SH-SY5Y (cell line): ENCODE results near the gene NDUFS7.

Experiments
- GATA2 ChIP-seq: IDR thresholded peaks from 2 replicates; pipeline ENCODE4 v1.6.1; 2011; ENCODE audit warnings: mild to moderate bottlenecking, low read depth, low read length
- GATA3 ChIP-seq: IDR thresholded peaks from 2 replicates; pipeline ENCODE4 v1.6.1; 2011; ENCODE audit warnings: low read depth, mild to moderate bottlenecking, low read length, moderate library complexity

NDUFS7 gene

GRCh38 chr19:1384478-1385110 is 887 bp downstream of the NDUFS7 start:
- TF ChIP-seq GATA2, result no peak
- no peak for TF ChIP-seq GATA3

- TF ChIP-seq GATA3 (no peak), GATA2 (no peak)
Observed at GRCh38 chr19:1385816-1386215, 2.1 kb downstream of the NDUFS7 start.

- TF ChIP-seq GATA2, result no peak
- no peak for TF ChIP-seq GATA3
Observed at GRCh38 chr19:1386945-1387683, 3.4 kb downstream of the NDUFS7 start.

DNA sequence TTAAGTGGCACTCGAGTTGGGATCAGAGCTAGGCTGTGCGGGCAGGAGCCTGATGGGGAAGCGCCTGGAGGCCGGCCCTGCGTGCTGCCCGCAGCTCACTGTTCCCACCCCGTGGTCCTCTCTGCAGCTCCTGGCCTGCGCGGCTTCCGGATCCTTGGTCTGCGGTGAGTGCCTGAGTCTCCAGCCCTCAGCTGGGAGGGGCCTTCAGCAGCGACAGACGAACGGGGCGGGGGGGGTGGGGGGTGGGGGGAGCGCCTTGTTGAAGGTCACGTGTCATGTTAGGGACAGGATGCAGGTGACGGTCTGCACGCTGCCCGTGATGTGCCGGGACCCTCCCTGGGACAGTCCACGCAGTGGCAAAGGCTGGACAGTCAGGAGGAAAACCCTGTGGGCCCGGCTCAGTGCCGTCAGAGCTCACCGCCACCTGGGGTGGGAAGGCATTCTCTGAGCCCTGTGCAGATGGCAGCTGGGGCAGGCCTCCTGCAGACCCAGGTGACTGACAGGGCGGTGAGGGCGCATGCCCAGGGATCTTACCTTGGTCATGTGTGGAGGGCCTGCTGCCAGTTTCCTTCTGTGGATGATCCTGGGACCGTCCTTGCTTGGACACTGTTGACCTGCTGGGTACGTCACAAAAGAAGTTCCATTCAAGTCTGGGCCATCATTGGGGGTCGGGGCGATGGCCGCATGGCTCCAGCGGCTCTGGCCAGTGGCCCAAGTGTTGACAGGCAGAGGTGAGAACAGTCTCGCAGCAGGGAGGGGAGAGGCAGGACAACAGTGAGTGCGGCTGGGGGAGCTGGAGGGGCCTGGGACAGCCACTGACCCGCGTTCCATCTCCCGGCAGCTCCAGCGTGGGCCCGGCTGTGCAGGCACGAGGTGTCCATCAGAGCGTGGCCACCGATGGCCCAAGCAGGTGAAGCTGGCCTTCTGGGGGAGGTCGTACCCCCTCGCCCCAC is 4.3 kb downstream of the NDUFS7 start:
- no peak for TF ChIP-seq GATA3
- TF ChIP-seq GATA2, result no peak

GRCh38 chr19:1388637-1389026 is 4.9 kb downstream of the NDUFS7 start:
- TF ChIP-seq GATA3 (no peak), GATA2 (no peak)

DNA sequence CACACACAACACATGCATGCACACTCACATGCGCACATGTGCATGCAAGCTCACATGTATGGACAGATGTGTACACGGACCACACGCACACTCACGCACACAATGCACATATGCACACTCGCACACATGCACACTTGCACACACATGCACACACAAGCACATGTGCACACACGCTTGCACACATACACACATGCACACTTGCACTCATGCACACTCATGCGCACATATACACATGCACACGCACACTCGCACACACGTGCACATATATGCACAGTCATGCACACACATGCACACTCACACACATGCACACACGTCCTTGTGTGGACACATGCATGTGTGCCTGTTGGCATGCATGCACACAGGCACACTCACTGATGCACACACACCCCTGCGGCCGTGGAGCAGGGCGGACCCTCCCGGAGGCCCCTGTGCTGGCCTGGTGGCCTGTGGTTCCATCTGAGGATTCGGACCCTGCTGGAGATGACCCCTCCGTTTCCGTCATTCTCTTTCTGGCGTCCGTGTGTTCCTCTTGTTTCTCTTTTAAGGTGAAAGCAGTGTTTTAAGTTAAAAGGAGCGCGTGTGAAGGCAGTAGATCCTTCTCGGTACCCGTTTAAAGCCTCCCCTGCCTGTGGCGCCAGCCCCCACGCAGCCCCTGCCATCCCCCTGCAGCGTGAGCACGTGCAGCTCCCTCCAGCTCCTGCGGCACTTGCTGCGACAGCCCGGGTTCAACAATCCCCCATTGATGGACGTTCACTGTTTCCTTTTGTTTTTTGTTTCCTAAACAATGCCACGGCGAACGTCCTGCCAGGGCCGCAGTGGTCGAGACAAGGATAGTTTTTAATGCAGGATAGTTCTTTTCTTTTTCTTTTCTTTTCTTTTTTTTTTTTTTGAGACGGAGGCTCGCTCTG is 5.6 kb downstream of the NDUFS7 start:
- no peak for TF ChIP-seq GATA3
- no peak for TF ChIP-seq GATA2

DNA sequence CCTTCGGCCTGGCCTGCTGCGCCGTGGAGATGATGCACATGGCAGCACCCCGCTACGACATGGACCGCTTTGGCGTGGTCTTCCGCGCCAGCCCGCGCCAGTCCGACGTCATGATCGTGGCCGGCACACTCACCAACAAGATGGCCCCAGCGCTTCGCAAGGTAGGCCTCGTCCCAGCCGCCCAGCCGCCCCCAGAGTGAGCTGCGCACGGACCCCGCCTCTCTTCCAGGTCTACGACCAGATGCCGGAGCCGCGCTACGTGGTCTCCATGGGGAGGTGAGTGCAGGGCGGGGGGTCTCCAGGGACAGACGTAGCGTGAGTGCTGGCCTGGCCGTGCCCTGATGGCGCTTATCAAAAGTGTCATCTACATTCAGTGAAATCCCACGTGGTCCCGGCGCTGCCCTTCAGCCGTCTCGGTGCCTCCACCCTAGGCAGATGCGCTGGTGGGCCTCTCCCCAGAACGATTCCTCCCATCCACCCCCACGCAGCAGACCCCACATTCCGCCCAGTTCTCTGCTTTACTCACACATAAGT is 7.2 kb downstream of the NDUFS7 start:
- TF ChIP-seq GATA3, result no peak
- no peak for TF ChIP-seq GATA2

DNA sequence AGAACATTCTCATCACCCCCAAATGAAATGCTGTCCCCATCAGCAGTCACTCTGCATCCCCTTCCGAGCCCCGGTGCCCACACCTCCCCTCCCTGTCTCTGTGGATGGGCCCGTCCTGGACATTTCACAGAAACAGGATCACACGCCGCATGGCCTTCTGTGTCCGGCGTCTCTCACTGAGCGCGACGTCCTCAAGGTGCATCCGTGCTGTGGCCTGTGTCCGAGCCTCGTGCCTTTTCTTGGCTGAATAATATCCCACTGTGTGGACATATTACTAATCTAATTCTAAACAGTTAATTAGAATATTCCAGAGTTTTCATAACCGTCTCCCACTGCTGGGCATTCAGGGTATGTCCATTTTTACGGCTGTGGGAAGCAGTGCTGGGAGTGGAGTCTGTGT is 8.7 kb downstream of the NDUFS7 start:
- no peak for TF ChIP-seq GATA2
- no peak for TF ChIP-seq GATA3

- no peak for TF ChIP-seq GATA3
- no peak for TF ChIP-seq GATA2
Observed at GRCh38 chr19:1392939-1393530, 9.3 kb downstream of the NDUFS7 start.

- no peak for TF ChIP-seq GATA2
- TF ChIP-seq GATA3, result no peak
Observed at GRCh38 chr19:1393841-1394240, 10.1 kb downstream of the NDUFS7 start.

GRCh38 chr19:1394252-1395193 is 10.8 kb downstream of the NDUFS7 start:
- TF ChIP-seq GATA3 (no peak), GATA2 (no peak)
